GM12878 (cell line): ENCODE results near the gene TMEM170B. TPM values are rescaled to one million over a fixed set of nuclear protein-coding genes. Genes with fewer than 3 reads are reported as not detected.

Experiments
- ATAC-seq: fragments of 200-7000 bp; cut with Tn5 transposase; 3 replicates; pipeline ENCODE4 v1.9.1; 2020; ENCODE audit warnings: mild to moderate bottlenecking, moderate library complexity
- BruUV-seq: library from RNA; stranded (reverse); fragments of 400-500 nt; replicated peaks from 2 replicates; lab custom pipeline; 2021; lab: Mats Ljungman, UMichigan
- CTCF ChIA-PET: fragments of 300-600 bp; sonication (Branson Sonifier 250); formaldehyde crosslinking; extraction: SDS; loops from one replicate; lab custom pipeline; 2021; ENCODE audit warnings: inconsistent platforms; lab: Yijun Ruan, JAX
- POLR2A ChIA-PET: fragments of 350-600 bp; formaldehyde crosslinking; extraction: SDS; loops from one replicate; lab custom pipeline; 2021; ENCODE audit warnings: inconsistent platforms; lab: Charles Lee
- RAD21 ChIA-PET: fragments of 300-600 bp; sonication (Branson Sonifier 250); formaldehyde crosslinking; loops from one replicate; lab custom pipeline; 2023; ENCODE audit warnings: antibody characterized with exemption; ENCODE audit not compliant: unreplicated experiment; lab: Charles Lee
- SMC1A ChIA-PET: fragments of 300-600 bp; sonication (Branson Sonifier 250); formaldehyde crosslinking; loops from one replicate; lab custom pipeline; 2023; ENCODE audit not compliant: unreplicated experiment, uncharacterized antibody; lab: Charles Lee
- DNase-seq: peaks from one replicate; pipeline ENCODE4 v3.0.0-alpha.2; 2011; ENCODE audit warnings: low read depth, low spot score
- FAIRE-seq: peaks from 3 replicates; lab custom pipeline; 2011; peaks lifted over from hg19 to GRCh38; lab: Jason Lieb, UNC
- H2AFZ ChIP-seq: 2 replicates; pipeline ENCODE4 v1.6.0; 2011; ENCODE audit warnings: low read depth, low read length, control low read depth; ENCODE audit not compliant: control insufficient read depth
- H3K27ac ChIP-seq: 2 replicates; pipeline ENCODE4 v1.5.1; 2011; ENCODE audit warnings: control low read depth; ENCODE audit not compliant: control insufficient read depth, insufficient read depth
- H3K27me3 ChIP-seq, 2 experiments: replicated peaks in 1 of 2; 2 replicates each; pipeline versions ENCODE4 v1.6.0 to v1.6.1; 2011; ENCODE audit warnings: low read length in 1 of 2; ENCODE audit not compliant: control insufficient read depth in 2 of 2, insufficient read depth in 2 of 2
- H3K36me3 ChIP-seq, 2 experiments: 2 replicates each; pipeline ENCODE4 v1.5.1; 2011; ENCODE audit warnings: low read length in 1 of 2; ENCODE audit not compliant: control insufficient read depth in 2 of 2, insufficient read depth in 2 of 2
- H3K4me1 ChIP-seq: 2 replicates; pipeline ENCODE4 v1.6.1; 2011; ENCODE audit warnings: mild to moderate bottlenecking, low read length, moderate library complexity, mixed read lengths; ENCODE audit not compliant: control insufficient read depth, insufficient read depth
- H3K4me2 ChIP-seq: 2 replicates; pipeline ENCODE4 v1.6.0; 2011; ENCODE audit warnings: control low read depth; ENCODE audit not compliant: control insufficient read depth, insufficient read depth
- H3K4me3 ChIP-seq: fragments of 200-600 bp; sonication (generic); 2 replicates; pipeline ENCODE4 v1.5.1; 2016
- H3K79me2 ChIP-seq: 2 replicates; pipeline ENCODE4 v1.6.0; 2011; ENCODE audit warnings: low read length; ENCODE audit not compliant: control insufficient read depth, insufficient read depth
- H3K9ac ChIP-seq: 2 replicates; pipeline ENCODE4 v1.8.0; 2011; ENCODE audit warnings: low read length, control low read depth, mixed read lengths; ENCODE audit not compliant: control insufficient read depth, insufficient read depth
- H3K9me3 ChIP-seq: replicated peaks from 3 replicates; pipeline ENCODE4 v1.5.1; 2011; ENCODE audit warnings: mild to moderate bottlenecking, low read length; ENCODE audit not compliant: control insufficient read depth, insufficient read depth
- H4K20me1 ChIP-seq: 2 replicates; pipeline ENCODE4 v1.6.0; 2011; ENCODE audit not compliant: control insufficient read depth, insufficient read depth
- E2F4 ChIP-seq: IDR thresholded peaks from 2 replicates; pipeline ENCODE4 v1.6.1; 2012; ENCODE audit warnings: low read depth, low read length, improper control_type of control experiment
- ELK1 ChIP-seq: IDR thresholded peaks from 2 replicates; pipeline ENCODE4 v1.6.1; 2012; ENCODE audit warnings: low read depth, low read length, improper control_type of control experiment
- FOXK2 ChIP-seq: fragments of 450-650 bp; IDR thresholded peaks from 2 replicates; pipeline ENCODE4 v1.6.1; 2017; ENCODE audit warnings: mild to moderate bottlenecking, moderate library complexity
- JUNB ChIP-seq: IDR thresholded peaks from 2 replicates; pipeline ENCODE4 v1.6.1; 2016; ENCODE audit warnings: antibody characterized with exemption, mild to moderate bottlenecking
- JUND ChIP-seq: IDR thresholded peaks from 2 replicates; pipeline ENCODE4 v1.6.1; 2012; ENCODE audit warnings: low read depth, mild to moderate bottlenecking, low read length, improper control_type of control experiment, moderate library complexity
- PML ChIP-seq: IDR thresholded peaks from 2 replicates; pipeline ENCODE4 v1.6.1; 2012; ENCODE audit warnings: low read length, inconsistent platforms
- RFX5 ChIP-seq: IDR thresholded peaks from 2 replicates; pipeline ENCODE4 v1.6.1; 2011; ENCODE audit warnings: low read depth, low read length, improper control_type of control experiment
- WGBS: methylation state at CpG from one replicate; pipeline ENCODE4 v1.1.6; 2016; ENCODE audit warnings: low lambda C conversion rate; ENCODE audit not compliant: insufficient replicate concordance, insufficient coverage; ENCODE audit errors: missing lambda C conversion rate; 5-methylcytosine and 5-hydroxymethylcytosine counted together
- in situ Hi-C: fragments of 300-500 bp; cut with MboI; formaldehyde crosslinking; loops from 9 replicates; pipeline ENCODE4 v1.14.3; 2018; ENCODE audit warnings: mixed read lengths
- intact Hi-C: fragments of 100-400 bp; cut with micrococcal nuclease; formaldehyde crosslinking; loops from one replicate; pipeline ENCODE4 v1.14.2; 2022; ENCODE audit not compliant: unreplicated experiment
- polyA plus RNA-seq, 11 experiments: library from polyadenylated mRNA; depleted of rRNA in 4 of 11; unstranded in 6 of 11; stranded (reverse) in 5 of 11; fragments of >200 nt; fragmentation: Nextera tagmentation in 4 of 11; fragmentation: Illumina TruSeq in 1 of 11; extraction: Ambion mirVana in 4 of 11; extraction: Trizol in 1 of 11; gene quantifications; 1 replicate in 1 of 11; 2 replicates in 10 of 11; pipeline versions ENCODE4 v1.2.1 to v1.2.3, GENCODE V29; 2011 to 2016; ENCODE audit warnings: inconsistent platforms in 2 of 11, missing spikeins in 2 of 11, low read depth in 1 of 11
- total RNA-seq, 4 experiments: library from RNA; depleted of rRNA in 3 of 4; stranded (reverse); fragments of >200 nt in 3 of 4; fragmentation: Illumina TruSeq in 1 of 4; extraction: Trizol in 1 of 4; gene quantifications; 2 replicates each; pipeline versions ENCODE4 v1.2.1 to v1.2.3, GENCODE V29; 2013 to 2021

Gene TMEM170B
- total and polyA plus RNA-seq, 10 of the 15 experiments (the other 5 are each of a cell fraction or from before 2014, with no cell fraction given): 0.38 to 10.3 (median 4.2) TPM

- ChIA-PET RAD21 (no interaction called here), POLR2A (no interaction called here), CTCF (interaction anchor here (2.7 kb wide), 1 partner anchor 12 kb away, joined by 8 read pairs; no protein-coding TSS in a partner anchor), SMC1A (interaction anchor here (0.6 to 2.1 kb wide), 5 partner anchors 12 to 420 kb away, joined by 3 to 7 read pairs (median 4); no protein-coding TSS in a partner anchor)
- no peak overlapping the region for H2AFZ ChIP-seq
- intact Hi-C loops (no loop called here), in situ Hi-C loops (no loop called here)
- no peak overlapping the region for H3K4me3 ChIP-seq
- no peaks in the 10 kb centered on the region for H3K4me1 ChIP-seq
- no peak for DNase-seq
- no peak for FAIRE-seq
- 83% methylated on average over 3 of the region's 3 CpGs for WGBS
- BruUV-seq: no TSS peak
- ATAC-seq: no peak
- no peaks in the 10 kb centered on the region for H3K79me2 ChIP-seq
- no peak overlapping the region for H3K4me2 ChIP-seq
- no peak overlapping the region for H3K9ac ChIP-seq
- peaks cover 0 to 1% of the 10 kb centered on the region in 2 experiments; a peak in 2 of 4 replicates for H3K36me3 ChIP-seq
- TF ChIP-seq JUND (no peak), PML (no peak), RFX5 (no peak), E2F4 (no peak)
- H3K9me3 ChIP-seq: no peaks in the 10 kb centered on the region
- H3K27ac ChIP-seq: no peak overlapping the region
- H3K27me3 ChIP-seq: no peaks in the 10 kb centered on the region
- no peaks in the 10 kb centered on the region for H4K20me1 ChIP-seq
Measured at GRCh38 chr6:11563793-11564192, 26.2 kb downstream of the TMEM170B start.

GRCh38 chr6:11566609-11567008 is 29.1 kb downstream of the TMEM170B start:
- Histone ChIP-seq H4K20me1 (no peaks in the 10 kb centered on the region), H3K9ac (no peak overlapping the region), H3K4me3 (no peak overlapping the region), H3K4me1 (no peaks in the 10 kb centered on the region), H3K9me3 (no peaks in the 10 kb centered on the region), H3K27me3 (no peaks in the 10 kb centered on the region), H3K4me2 (no peak overlapping the region), H3K36me3 (peaks cover 0 to 1% of the 10 kb centered on the region in 2 experiments; a peak in 2 of 4 replicates), H3K79me2 (no peaks in the 10 kb centered on the region), H2AFZ (no peak overlapping the region), H3K27ac (no peak overlapping the region)
- CTCF ChIA-PET: interaction anchor here (1.0 to 2.9 kb wide), 4 partner anchors 9 to 422 kb away, joined by 3 to 12 read pairs (median 4); no protein-coding TSS in a partner anchor
- TF ChIP-seq FOXK2 (no peak), JUNB (no peak), ELK1 (no peak)
- RAD21 ChIA-PET: no interaction called here
- intact Hi-C loops (no loop called here), in situ Hi-C loops (no loop called here)
- DNase-seq (no peak), ATAC-seq (no peak), FAIRE-seq (no peak)
- no TSS peak for BruUV-seq
- SMC1A ChIA-PET: interaction anchor here (0.6 to 3.0 kb wide), 6 partner anchors 9 to 70 kb away, joined by 3 to 8 read pairs (median 3); no protein-coding TSS in a partner anchor
- POLR2A ChIA-PET: interaction anchor here (1.6 kb wide), 1 partner anchor 20 kb away, joined by 3 read pairs; no protein-coding TSS in a partner anchor
- 97% methylated on average over 8 of the region's 8 CpGs for WGBS
